Stimulated activated CD4-positive, alpha-beta T cell treated with anti-CD3 and anti-CD28 coated beads, Interleukin-12 subunit alpha, Interleukin-12 subunit beta, amount 100 ng/mL, for 24 hours (primary cell): ENCODE measurements around the gene KBTBD12.

Experiments used
- DNase-seq, 2 experiments: peaks; one replicate each; pipeline ENCODE4 v3.0.0-alpha.2; 2020; ENCODE audit warnings: low read depth in 2 of 2

Gene KBTBD12

GRCh38 chr3:127985655-127986225 is 70.7 kb downstream of the KBTBD12 start:
- DNase-seq, result no peak

- no peak for DNase-seq
Measured at GRCh38 chr3:127986803-127987202, 71.8 kb downstream of the KBTBD12 start.

GRCh38 chr3:127987309-127987995 is 72.4 kb downstream of the KBTBD12 start:
- no peak for DNase-seq

- no peak for DNase-seq
Measured at GRCh38 chr3:127988770-127989557, 73.9 kb downstream of the KBTBD12 start.

- no peak for DNase-seq
Measured at GRCh38 chr3:127990051-127990450, 75.0 kb downstream of the KBTBD12 start.

- no peak for DNase-seq
Measured at GRCh38 chr3:127990461-127990860, 75.4 kb downstream of the KBTBD12 start.

GRCh38 chr3:127991251-127991650 is 76.2 kb downstream of the KBTBD12 start:
- no peak for DNase-seq

- DNase-seq, result no peak
Measured at GRCh38 chr3:127991681-127992080, 76.6 kb downstream of the KBTBD12 start.

GRCh38 chr3:127992127-127992526 is 77.1 kb downstream of the KBTBD12 start:
- DNase-seq, result no peak

- no peak for DNase-seq
Measured at GRCh38 chr3:127994011-127994410, 79.0 kb downstream of the KBTBD12 start.

GRCh38 chr3:127997016-127997415 is 82.0 kb downstream of the KBTBD12 start:
- DNase-seq, result no peak

- no peak for DNase-seq
Measured at GRCh38 chr3:127997961-127998360, 82.9 kb downstream of the KBTBD12 start.

GRCh38 chr3:127998596-127998995 is 83.6 kb downstream of the KBTBD12 start:
- DNase-seq, result no peak

- DNase-seq, result no peak
Measured at GRCh38 chr3:127999509-128000106, 84.6 kb downstream of the KBTBD12 start.

GRCh38 chr3:128001576-128001975 is 86.5 kb downstream of the KBTBD12 start:
- no peak for DNase-seq

- no peak for DNase-seq
Measured at GRCh38 chr3:128004661-128005060, 89.6 kb downstream of the KBTBD12 start.

GRCh38 chr3:128006061-128007032 is 91.3 kb downstream of the KBTBD12 start:
- DNase-seq, result no peak

- DNase-seq, result no peak
Measured at GRCh38 chr3:128007033-128007424, 92.0 kb downstream of the KBTBD12 start.

GRCh38 chr3:128009952-128010846 is 95.2 kb downstream of the KBTBD12 start:
- no peak for DNase-seq

- no peak for DNase-seq
Measured at GRCh38 chr3:128011140-128011539, 96.1 kb downstream of the KBTBD12 start.
